HG03439 (cell line): ENCODE data around the gene SGIP1.

Experiments
- ATAC-seq: cut with Tn5 transposase; IDR thresholded peaks from one replicate; pipeline ENCODE4 v1.9.1; 2021; ENCODE audit warnings: mild to moderate bottlenecking, moderate library complexity; ENCODE audit not compliant: unreplicated experiment

Gene SGIP1

GRCh38 chr1:66533804-66534740 is at the start of gene SGIP1:
SGIP1 (plus strand) TSS chr1:66534153; CDS start chr1:66534359, 206 bp downstream.
- ATAC-seq: no peak

- ATAC-seq: no peak
These were observed 44.8 kb upstream of the SGIP1 start for GRCh38 chr1:66489151-66489550.

- ATAC-seq: no peak
These were observed 43.9 kb upstream of the SGIP1 start for GRCh38 chr1:66489972-66490601.

- no peak for ATAC-seq
These were observed 43.1 kb upstream of the SGIP1 start for GRCh38 chr1:66490816-66491215.

- ATAC-seq: no peak
These were observed 41.5 kb upstream of the SGIP1 start for GRCh38 chr1:66492424-66492823.

- ATAC-seq: no peak
These were observed 40.2 kb upstream of the SGIP1 start for GRCh38 chr1:66493731-66494130.

GRCh38 chr1:66494482-66494881 is 39.5 kb upstream of the SGIP1 start:
- ATAC-seq: no peak

- no peak for ATAC-seq
These were observed 38.5 kb upstream of the SGIP1 start for GRCh38 chr1:66495495-66495894.

- ATAC-seq: no peak
These were observed 36.0 kb upstream of the SGIP1 start for GRCh38 chr1:66497910-66498309.

- no peak for ATAC-seq
These were observed 33.7 kb upstream of the SGIP1 start for GRCh38 chr1:66500301-66500700.

- no peak for ATAC-seq
These were observed 31.9 kb upstream of the SGIP1 start for GRCh38 chr1:66502086-66502485.

- ATAC-seq: peak; percentile 84
These were observed 30.0 kb upstream of the SGIP1 start for GRCh38 chr1:66503841-66504470.

- no peak for ATAC-seq
These were observed 28.1 kb upstream of the SGIP1 start for GRCh38 chr1:66505671-66506392.

GRCh38 chr1:66506393-66506687 is 27.6 kb upstream of the SGIP1 start:
- ATAC-seq: no peak

- ATAC-seq: no peak
These were observed 27.0 kb upstream of the SGIP1 start for GRCh38 chr1:66506991-66507390.

GRCh38 chr1:66510407-66510806 is 23.5 kb upstream of the SGIP1 start:
- ATAC-seq: no peak

- ATAC-seq: no peak
These were observed 22.8 kb upstream of the SGIP1 start for GRCh38 chr1:66511118-66511517.

- no peak for ATAC-seq
These were observed 16.0 kb upstream of the SGIP1 start for GRCh38 chr1:66517959-66518358.

- no peak for ATAC-seq
These were observed 15.3 kb upstream of the SGIP1 start for GRCh38 chr1:66518654-66519053.

GRCh38 chr1:66519992-66520391 is 14.0 kb upstream of the SGIP1 start:
- no peak for ATAC-seq

GRCh38 chr1:66520655-66521054 is 13.3 kb upstream of the SGIP1 start:
- no peak for ATAC-seq
